GM23338 (cell line): Measurements from ENCODE around the gene CLIP2. TPM values are rescaled to one million over a fixed set of nuclear protein-coding genes. Genes with fewer than 3 reads are reported as not detected.

Experiments
- ATAC-seq: fragments of 200-7000 bp; cut with Tn5 transposase; 3 replicates; pipeline ENCODE4 v1.9.1; 2020
- DNase-seq: peaks from one replicate; pipeline ENCODE4 v3.0.0-alpha.2; 2015; ENCODE audit warnings: low spot score
- H2AFZ ChIP-seq: fragments of 200-600 bp; sonication (generic); 2 replicates; pipeline ENCODE4 v1.8.0; 2016; ENCODE audit warnings: antibody characterized with exemption, mild to moderate bottlenecking, moderate library complexity
- H3F3A ChIP-seq: fragments of 200-600 bp; sonication (generic); replicated peaks from 2 replicates; pipeline ENCODE4 v1.8.0; 2017; ENCODE audit warnings: antibody characterized with exemption, mixed run types, low read depth
- H3K27ac ChIP-seq: fragments of 200-600 bp; sonication (generic); 2 replicates; pipeline ENCODE4 v1.6.1; 2016; ENCODE audit warnings: low read depth
- H3K27me3 ChIP-seq: fragments of 200-600 bp; sonication (generic); 2 replicates; pipeline ENCODE4 v1.8.0; 2016; ENCODE audit warnings: mild to moderate bottlenecking, mixed run types, moderate library complexity; ENCODE audit not compliant: insufficient read depth
- H3K36me3 ChIP-seq: fragments of 200-600 bp; sonication (generic); 2 replicates; pipeline ENCODE4 v1.8.0; 2016; ENCODE audit warnings: mild to moderate bottlenecking; ENCODE audit not compliant: insufficient read depth
- H3K4me1 ChIP-seq: fragments of 200-600 bp; sonication (generic); 2 replicates; pipeline ENCODE4 v1.8.0; 2016; ENCODE audit warnings: mild to moderate bottlenecking, moderate library complexity; ENCODE audit not compliant: insufficient read depth
- H3K4me2 ChIP-seq: fragments of 200-600 bp; sonication (generic); 2 replicates; pipeline ENCODE4 v1.7.1; 2017; ENCODE audit warnings: mixed run types
- H3K4me3 ChIP-seq: fragments of 200-600 bp; sonication (generic); 2 replicates; pipeline ENCODE4 v1.6.1; 2016; ENCODE audit warnings: mixed run types
- H3K79me2 ChIP-seq: fragments of 200-600 bp; sonication (generic); replicated peaks from 2 replicates; pipeline ENCODE4 v1.8.0; 2017; ENCODE audit warnings: mild to moderate bottlenecking; ENCODE audit not compliant: insufficient read depth
- H3K9me2 ChIP-seq: fragments of 200-600 bp; sonication (generic); 2 replicates; pipeline ENCODE4 v1.8.0; 2017; ENCODE audit not compliant: insufficient read depth
- H4K20me1 ChIP-seq: fragments of 200-600 bp; sonication (generic); replicated peaks from 2 replicates; pipeline ENCODE4 v1.8.0; 2017; ENCODE audit warnings: mild to moderate bottlenecking; ENCODE audit not compliant: insufficient read depth
- H3K27ac Mint-ChIP-seq: 2 replicates; pipeline ENCODE4 v1.8.0; 2020; ENCODE audit warnings: inconsistent platforms, mild to moderate bottlenecking, moderate library complexity, mixed read lengths
- H3K27me3 Mint-ChIP-seq: 3 replicates; pipeline ENCODE4 v1.8.0; 2022; ENCODE audit warnings: low read depth, mild to moderate bottlenecking, moderate library complexity, mixed read lengths, inconsistent platforms; ENCODE audit not compliant: insufficient read depth, poor library complexity
- H3K36me3 Mint-ChIP-seq: 3 replicates; pipeline ENCODE4 v1.8.0; 2021; ENCODE audit warnings: low read depth, mild to moderate bottlenecking, inconsistent platforms, moderate library complexity, mixed read lengths
- H3K4me1 Mint-ChIP-seq: 3 replicates; pipeline ENCODE4 v1.8.0; 2020; ENCODE audit warnings: mild to moderate bottlenecking, inconsistent platforms, mixed read lengths
- H3K4me3 Mint-ChIP-seq: 3 replicates; pipeline ENCODE4 v1.8.0; 2021; ENCODE audit warnings: moderate library complexity, mild to moderate bottlenecking, inconsistent platforms, mixed read lengths
- H3K9me3 Mint-ChIP-seq: 3 replicates; pipeline ENCODE4 v1.8.0; 2020; ENCODE audit warnings: moderate library complexity, mild to moderate bottlenecking, inconsistent platforms, mixed read lengths
- CREB1 ChIP-seq: fragments of 250-450 bp; sonication (Bioruptor Pico); IDR thresholded peaks from 2 replicates; pipeline ENCODE4 v1.5.0; 2020; ENCODE audit warnings: low read depth, mild to moderate bottlenecking, moderate library complexity
- CTCF ChIP-seq, 2 experiments: fragments of 200-600 bp in 1 of 2; sonication (generic) in 1 of 2; conservative IDR thresholded peaks; 2 replicates each; pipeline versions ENCODE4 v1.5.1 to v1.6.1; 2016 to 2017; ENCODE audit warnings: antibody characterized with exemption in 2 of 2, low read depth in 2 of 2, mild to moderate bottlenecking in 2 of 2, moderate library complexity in 1 of 2
- STAT1 ChIP-seq: IDR thresholded peaks from one replicate; pipeline ENCODE4 v1.6.1; 2016; ENCODE audit warnings: antibody characterized with exemption; ENCODE audit not compliant: unreplicated experiment
- ZNF462 ChIP-seq: fragments of 250-450 bp; sonication (Bioruptor Pico); IDR thresholded peaks from 2 replicates; pipeline ENCODE4 v1.5.0; 2020; ENCODE audit warnings: mild to moderate bottlenecking, moderate library complexity
- polyA plus RNA-seq: library from polyadenylated mRNA; unstranded; fragments of >200 nt; fragmentation: Nextera tagmentation; extraction: Ambion mirVana; gene quantifications from 2 replicates; pipeline ENCODE4 v1.2.1, GENCODE V29; 2016
- total RNA-seq: library from RNA; depleted of rRNA; stranded (reverse); fragments of >200 nt; shearing (Covaris generic); gene quantifications from 2 replicates; pipeline ENCODE4 v1.2.3, GENCODE V29; 2014

The CLIP2 gene
- total and polyA plus RNA-seq, 2 experiments from 2014 or later = 8.1 to 51.9 TPM

DNA sequence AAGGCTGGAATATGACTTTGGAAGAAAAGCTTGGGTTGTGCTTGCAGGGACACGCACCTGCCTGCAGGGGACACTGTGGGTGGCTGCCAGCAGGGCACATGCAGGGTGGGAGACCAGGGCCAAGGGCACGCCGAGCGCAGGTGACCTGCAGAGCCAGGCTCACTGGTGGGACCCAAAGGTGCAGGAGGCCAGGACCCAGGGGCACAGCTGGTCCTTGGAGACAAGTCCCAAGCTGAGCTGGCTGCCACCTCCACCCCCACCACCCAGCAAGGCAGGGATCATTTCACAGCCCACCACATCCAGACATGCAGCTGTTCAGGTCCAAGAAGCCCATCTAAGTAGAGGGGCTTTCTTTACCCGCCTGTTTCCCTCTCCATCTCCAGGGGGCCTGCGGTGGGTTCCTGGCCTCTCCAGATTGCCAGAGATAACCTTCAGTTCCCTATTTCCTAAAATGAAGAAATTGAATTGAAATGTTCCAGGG lies 13.8 kb upstream of the CLIP2 start:
- no peak overlapping the region for H3K4me3 ChIP-seq
- no peak for TF ChIP-seq CREB1 (CRISPR knock-in tag)
- TF ChIP-seq ZNF462 (CRISPR knock-in tag) = no peak
- peak; percentile 77 to 90 for TF ChIP-seq CTCF (conservative IDR thresholded peaks at IDR 0.05; ENCODE audit: low read depth in 2 of 2)
- no peak for TF ChIP-seq STAT1
- H3K27ac ChIP-seq = 0 out of 2 replicates have a peak overlapping the region, but pooled peaks have one; percentile 69
- H3K27me3 ChIP-seq = no peaks in the 10 kb centered on the region
- H3K27me3 Mint-ChIP-seq = peaks cover 22% of the 10 kb centered on the region
- no peaks in the 10 kb centered on the region for H3K36me3 ChIP-seq
- peaks cover 14% of the 10 kb centered on the region for H3K4me1 ChIP-seq
- H3K9me3 Mint-ChIP-seq = no peaks in the 10 kb centered on the region
- H3K4me2 ChIP-seq = no peak overlapping the region
- H4K20me1 ChIP-seq = no peaks in the 10 kb centered on the region
- H3K79me2 ChIP-seq = no peaks in the 10 kb centered on the region
- no peaks in the 10 kb centered on the region for H3K9me2 ChIP-seq
- no peaks in the 10 kb centered on the region for H3K36me3 Mint-ChIP-seq
- DNase-seq (peak; percentile 82), ATAC-seq (peak; percentile 76)
- no peak overlapping the region for H3K27ac Mint-ChIP-seq
- H3F3A ChIP-seq = peaks cover 8% of the 10 kb centered on the region; the same call in 1 of the 2 replicates
- peaks cover 26% of the 10 kb centered on the region for H3K4me1 Mint-ChIP-seq
- H2AFZ ChIP-seq = 0 out of 2 replicates have a peak overlapping the region, but pooled peaks have one; percentile 66
- no peak overlapping the region for H3K4me3 Mint-ChIP-seq
